ENCODE data around the gene TAF13. TPM values are rescaled to one million over a fixed set of nuclear protein-coding genes. Genes with fewer than 3 reads are reported as not detected.
A peak's percentile ranks its signal among the peaks of the same experiment; 100 is the strongest.

The TAF13 gene
- total RNA-seq, 6 donors from 2014 or later = 11.5 to 54.6 (median 35.7) TPM

DNA sequence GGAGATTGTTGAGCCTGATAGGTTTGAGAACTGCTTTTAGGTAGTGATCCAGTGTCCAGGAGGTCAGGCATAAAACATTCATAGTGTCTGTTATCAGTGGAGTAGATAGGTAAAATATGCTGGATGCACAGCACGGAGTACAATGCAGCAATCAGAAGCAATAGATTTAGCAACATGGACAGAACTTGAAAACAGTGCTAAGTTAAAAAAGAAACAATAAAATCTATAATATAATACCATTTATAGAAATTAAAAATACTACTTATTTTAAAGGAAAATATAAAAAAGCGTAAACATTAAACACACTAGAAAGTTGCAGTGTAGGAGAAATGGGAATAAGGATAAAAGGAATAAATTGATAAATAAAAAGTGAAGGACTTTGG, 3.4 kb upstream of the TAF13 start:
- DNase-seq = no peak
- Histone ChIP-seq H3K9me3 (no peaks in the 10 kb centered on the region), H3K36me3 (no peaks in the 10 kb centered on the region), H3K4me1 (peaks cover 11 to 20% (median 14%) of the 10 kb centered on the region in 4 donors), H3K27me3 (no peaks in the 10 kb centered on the region), H3K27ac (peak overlapping the region in 2 of 4 donors; percentile 75 to 80), H3K4me3 (no peak overlapping the region)
- TF ChIP-seq POLR2AphosphoS5 (IDR thresholded peaks at IDR 0.05) = no peak
- TF ChIP-seq POLR2A (IDR thresholded peaks at IDR 0.05) = no peak
- 97 to 98% methylated on average over 2 of the region's 2 CpGs for WGBS, 2 donors
- ATAC-seq (ENCODE audit: low FRiP score in 2 of 2) = no peak

GRCh38 chr1:109078317-109078716, 2.5 kb upstream of the TAF13 start:
- Histone ChIP-seq H3K36me3 (peaks cover 0 to 6% (median 5%) of the 10 kb centered on the region in 4 donors), H3K27ac (no peak overlapping the region), H3K9me3 (no peaks in the 10 kb centered on the region), H3K27me3 (no peaks in the 10 kb centered on the region), H3K4me1 (peaks cover 11 to 20% (median 14%) of the 10 kb centered on the region in 4 donors), H3K4me3 (no peak overlapping the region)
- WGBS, 2 donors = 75% methylated on average over 1 of the region's 1 CpG; no CpG with 5 or more reads in 1 of the 2 donors
- ATAC-seq (ENCODE audit: low FRiP score in 2 of 2) (no peak), DNase-seq (no peak)
- TF ChIP-seq EP300 (IDR thresholded peaks at IDR 0.05) = no peak
- TF ChIP-seq POLR2AphosphoS5 (IDR thresholded peaks at IDR 0.05) = no peak
- no peak for TF ChIP-seq POLR2A (IDR thresholded peaks at IDR 0.05)
- TF ChIP-seq, protein P1, sequence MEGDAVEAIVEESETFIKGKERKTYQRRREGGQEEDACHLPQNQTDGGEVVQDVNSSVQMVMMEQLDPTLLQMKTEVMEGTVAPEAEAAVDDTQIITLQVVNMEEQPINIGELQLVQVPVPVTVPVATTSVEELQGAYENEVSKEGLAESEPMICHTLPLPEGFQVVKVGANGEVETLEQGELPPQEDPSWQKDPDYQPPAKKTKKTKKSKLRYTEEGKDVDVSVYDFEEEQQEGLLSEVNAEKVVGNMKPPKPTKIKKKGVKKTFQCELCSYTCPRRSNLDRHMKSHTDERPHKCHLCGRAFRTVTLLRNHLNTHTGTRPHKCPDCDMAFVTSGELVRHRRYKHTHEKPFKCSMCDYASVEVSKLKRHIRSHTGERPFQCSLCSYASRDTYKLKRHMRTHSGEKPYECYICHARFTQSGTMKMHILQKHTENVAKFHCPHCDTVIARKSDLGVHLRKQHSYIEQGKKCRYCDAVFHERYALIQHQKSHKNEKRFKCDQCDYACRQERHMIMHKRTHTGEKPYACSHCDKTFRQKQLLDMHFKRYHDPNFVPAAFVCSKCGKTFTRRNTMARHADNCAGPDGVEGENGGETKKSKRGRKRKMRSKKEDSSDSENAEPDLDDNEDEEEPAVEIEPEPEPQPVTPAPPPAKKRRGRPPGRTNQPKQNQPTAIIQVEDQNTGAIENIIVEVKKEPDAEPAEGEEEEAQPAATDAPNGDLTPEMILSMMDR (IDR thresholded peaks at IDR 0.05) = no peak

GRCh38 chr1:109069294-109069693, 6.5 kb downstream of the TAF13 start:
- H3K4me1 ChIP-seq = peaks cover 0 to under 1% (median 0%) of the 10 kb centered on the region in 4 donors
- H3K4me3 ChIP-seq = no peak overlapping the region
- no peaks in the 10 kb centered on the region for H3K27me3 ChIP-seq
- ATAC-seq (ENCODE audit: low FRiP score in 2 of 2) (no peak), DNase-seq (no peak)
- 88 to 93% methylated on average over 1 of the region's 1 CpG for WGBS, 2 donors
- H3K9me3 ChIP-seq = no peaks in the 10 kb centered on the region
- H3K27ac ChIP-seq = no peak overlapping the region
- peaks cover 5 to 60% (median 26%) of the 10 kb centered on the region in 4 donors for H3K36me3 ChIP-seq
- TF ChIP-seq POLR2A (IDR thresholded peaks at IDR 0.05) (no peak), POLR2AphosphoS5 (IDR thresholded peaks at IDR 0.05) (no peak), EP300 (IDR thresholded peaks at IDR 0.05) (no peak)
- TF ChIP-seq, protein P1 (IDR thresholded peaks at IDR 0.05) = no peak

DNA sequence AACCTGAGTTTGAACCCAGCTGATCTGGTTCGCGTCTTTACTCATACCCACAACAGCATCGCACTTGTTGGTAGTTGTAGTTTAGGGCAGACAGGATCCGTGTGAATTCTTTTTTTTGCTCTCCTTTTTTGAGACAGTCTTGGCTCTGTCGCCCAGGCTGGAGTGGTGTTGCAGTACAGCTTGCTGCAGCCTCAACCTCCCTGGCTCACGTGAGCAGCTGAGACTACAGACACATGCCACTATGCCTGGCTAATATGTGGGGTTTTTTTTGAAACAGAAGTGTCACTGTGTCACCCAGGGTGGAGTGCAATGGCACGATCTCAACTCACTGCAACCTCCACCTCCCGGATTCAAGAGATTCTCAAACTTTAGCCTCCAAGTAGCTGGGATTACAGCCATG, 7.9 kb downstream of the TAF13 start:
- H3K36me3 ChIP-seq = peaks cover 5 to 63% (median 28%) of the 10 kb centered on the region in 4 donors
- no peak for DNase-seq
- 87 to 96% methylated on average over 8 of the region's 8 CpGs for WGBS, 2 donors
- no peak overlapping the region for H3K27ac ChIP-seq
- no peaks in the 10 kb centered on the region for H3K27me3 ChIP-seq
- H3K4me1 ChIP-seq = no peaks in the 10 kb centered on the region
- ATAC-seq (ENCODE audit: low FRiP score in 2 of 2) = no peak
- TF ChIP-seq POLR2AphosphoS5 (IDR thresholded peaks at IDR 0.05) (no peak), POLR2A (IDR thresholded peaks at IDR 0.05) (no peak), EP300 (IDR thresholded peaks at IDR 0.05) (no peak)
- TF ChIP-seq, protein P1 (IDR thresholded peaks at IDR 0.05) = no peak
- H3K4me3 ChIP-seq = no peak overlapping the region
- H3K9me3 ChIP-seq = no peaks in the 10 kb centered on the region

DNA sequence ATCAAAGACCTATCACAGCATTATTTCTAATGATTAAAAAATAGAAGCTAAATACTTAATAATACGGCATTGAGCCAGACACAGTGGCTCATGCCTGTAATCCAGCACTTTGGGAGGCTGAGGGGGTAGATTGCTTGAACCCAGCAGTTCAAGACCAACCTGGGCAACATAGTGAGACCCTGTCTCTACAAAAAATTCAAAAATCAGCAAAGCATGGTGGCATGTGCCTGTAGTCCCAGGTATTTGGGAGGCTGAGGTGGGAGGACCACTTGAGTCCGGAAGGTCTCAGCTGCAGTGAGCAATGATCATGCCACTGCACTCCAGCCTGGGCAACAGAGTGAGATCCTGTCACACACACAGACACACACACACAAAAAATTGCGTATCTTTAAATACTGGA, 10.7 kb downstream of the TAF13 start:
- DNase-seq (no peak), ATAC-seq (ENCODE audit: low FRiP score in 2 of 2) (no peak)
- Histone ChIP-seq H3K36me3 (peaks cover 5 to 59% (median 29%) of the 10 kb centered on the region in 4 donors), H3K27ac (no peak overlapping the region), H3K9me3 (no peaks in the 10 kb centered on the region), H3K4me1 (no peaks in the 10 kb centered on the region), H3K4me3 (no peak overlapping the region), H3K27me3 (no peaks in the 10 kb centered on the region)
- 92 to 97% methylated on average over 3 of the region's 3 CpGs for whole genome bisulfite sequencing, 2 donors
- TF ChIP-seq EP300 (IDR thresholded peaks at IDR 0.05) = no peak
- TF ChIP-seq POLR2AphosphoS5 (IDR thresholded peaks at IDR 0.05) = no peak
- TF ChIP-seq POLR2A (IDR thresholded peaks at IDR 0.05) = no peak
- TF ChIP-seq, protein P1 (IDR thresholded peaks at IDR 0.05) = no peak
